HepG2 (cell line): ENCODE data around the gene GDAP1L1. TPM values are rescaled to one million over a fixed set of nuclear protein-coding genes. Genes with fewer than 3 reads are reported as not detected.

Source experiments
- EED ChIP-seq: sonication (generic); formaldehyde crosslinking; IDR thresholded peaks from 2 replicates; pipeline ENCODE4 v1.5.0; 2020; ENCODE audit warnings: mild to moderate bottlenecking, missing genetic modification reagents
- FOSL1 ChIP-seq: sonication (generic); formaldehyde crosslinking; IDR thresholded peaks from 2 replicates; pipeline ENCODE4 v1.9.0; 2021; ENCODE audit warnings: missing genetic modification reagents, borderline replicate concordance
- GMEB2 ChIP-seq: IDR thresholded peaks from 2 replicates; pipeline ENCODE4 v1.6.1; 2016; ENCODE audit warnings: missing biosample characterization, missing genetic modification reagents, low read depth
- IRF2 ChIP-seq: IDR thresholded peaks from 2 replicates; pipeline ENCODE4 v1.6.1; 2018; ENCODE audit warnings: missing genetic modification reagents, missing compliant biosample characterization
- JUNB ChIP-seq: sonication (generic); formaldehyde crosslinking; IDR thresholded peaks from 2 replicates; pipeline ENCODE4 v1.8.0; 2022; ENCODE audit warnings: missing genetic modification reagents, mild to moderate bottlenecking, borderline replicate concordance
- MATR3 ChIP-seq: sonication (generic); formaldehyde crosslinking; IDR thresholded peaks from 2 replicates; pipeline ENCODE4 v1.4.0; 2020; ENCODE audit warnings: missing genetic modification reagents
- RCOR2 ChIP-seq: IDR thresholded peaks from 2 replicates; pipeline ENCODE4 v1.6.1; 2016; ENCODE audit warnings: missing biosample characterization, missing genetic modification reagents
- RFXAP ChIP-seq: sonication (generic); formaldehyde crosslinking; IDR thresholded peaks from 2 replicates; pipeline ENCODE4 v1.4.0; 2020; ENCODE audit warnings: missing genetic modification reagents, borderline replicate concordance
- SIX1 ChIP-seq: sonication (generic); formaldehyde crosslinking; IDR thresholded peaks from 2 replicates; pipeline ENCODE4 v1.4.0; 2020; ENCODE audit warnings: missing genetic modification reagents, borderline replicate concordance
- SRSF4 ChIP-seq: fragments of 200-400 bp; formaldehyde crosslinking; IDR thresholded peaks from one replicate; pipeline ENCODE4 v1.6.1; 2018; ENCODE audit warnings: mild to moderate bottlenecking, low read depth, low read length, moderate library complexity; ENCODE audit not compliant: poor library complexity, severe bottlenecking
- TBX3 ChIP-seq: fragments of 450-650 bp; IDR thresholded peaks from 2 replicates; pipeline ENCODE4 v1.6.1; 2017; ENCODE audit warnings: antibody characterized with exemption, mild to moderate bottlenecking, inconsistent platforms, borderline replicate concordance
- ZNF207 ChIP-seq: fragments of 450-650 bp; IDR thresholded peaks from 2 replicates; pipeline ENCODE4 v1.6.1; 2016; ENCODE audit warnings: antibody characterized with exemption, borderline replicate concordance
- ZNF431 ChIP-seq: sonication (generic); formaldehyde crosslinking; IDR thresholded peaks from 2 replicates; pipeline ENCODE4 v1.9.0; 2022; ENCODE audit warnings: missing genetic modification reagents, low read depth, mild to moderate bottlenecking, borderline replicate concordance
- ZNF567 ChIP-seq: sonication (generic); formaldehyde crosslinking; IDR thresholded peaks from 2 replicates; pipeline ENCODE4 v1.8.1; 2023; ENCODE audit warnings: mild to moderate bottlenecking, missing genetic modification reagents, borderline replicate concordance
- ZNF709 ChIP-seq: sonication (generic); formaldehyde crosslinking; IDR thresholded peaks from 2 replicates; pipeline ENCODE4 v1.5.0; 2020; ENCODE audit warnings: mild to moderate bottlenecking, missing genetic modification reagents
- ZNF75D ChIP-seq: sonication (generic); formaldehyde crosslinking; IDR thresholded peaks from 2 replicates; pipeline ENCODE4 v1.8.1; 2023; ENCODE audit warnings: missing genetic modification reagents, mild to moderate bottlenecking, borderline replicate concordance
- ZSCAN25 ChIP-seq: sonication (generic); formaldehyde crosslinking; IDR thresholded peaks from 2 replicates; pipeline ENCODE4 v1.8.0; 2022; ENCODE audit warnings: mild to moderate bottlenecking, missing genetic modification reagents
- polyA plus RNA-seq, 8 experiments: library from polyadenylated mRNA; depleted of rRNA in 3 of 8; stranded (reverse) in 7 of 8; unstranded in 1 of 8; fragments of >200 nt; fragmentation: Illumina TruSeq in 4 of 8; extraction: Trizol in 4 of 8; gene quantifications; 2 replicates each; pipeline versions ENCODE4 v1.2.1 to v1.2.3, GENCODE V29; 2011 to 2016; ENCODE audit warnings: low read depth in 4 of 8, missing spikeins in 1 of 8, mixed read lengths in 1 of 8; ENCODE audit not compliant: insufficient read depth in 1 of 8
- total RNA-seq, 5 experiments: library from RNA; depleted of rRNA; stranded (reverse); fragments of >200 nt; fragmentation: Illumina TruSeq; extraction: Trizol; gene quantifications; 2 replicates each; pipeline ENCODE4 v1.2.3, GENCODE V29; 2016; ENCODE audit warnings: low read depth in 1 of 5
- TF ChIP-seq, protein P1 (sequence below): sonication (generic); formaldehyde crosslinking; IDR thresholded peaks from 2 replicates; pipeline ENCODE4 v1.4.0; 2020; ENCODE audit warnings: missing genetic modification reagents, borderline replicate concordance
- TF ChIP-seq, protein P2 (sequence below): sonication (generic); formaldehyde crosslinking; IDR thresholded peaks from 2 replicates; pipeline ENCODE4; 2020; ENCODE audit warnings: missing genetic modification reagents, mild to moderate bottlenecking, borderline replicate concordance

GDAP1L1 gene
- total and polyA plus RNA-seq, 2 of the 13 experiments (the other 11 are each of a cell fraction or from before 2014, with no cell fraction given): 0.04 TPM; not detected in 1

DNA sequence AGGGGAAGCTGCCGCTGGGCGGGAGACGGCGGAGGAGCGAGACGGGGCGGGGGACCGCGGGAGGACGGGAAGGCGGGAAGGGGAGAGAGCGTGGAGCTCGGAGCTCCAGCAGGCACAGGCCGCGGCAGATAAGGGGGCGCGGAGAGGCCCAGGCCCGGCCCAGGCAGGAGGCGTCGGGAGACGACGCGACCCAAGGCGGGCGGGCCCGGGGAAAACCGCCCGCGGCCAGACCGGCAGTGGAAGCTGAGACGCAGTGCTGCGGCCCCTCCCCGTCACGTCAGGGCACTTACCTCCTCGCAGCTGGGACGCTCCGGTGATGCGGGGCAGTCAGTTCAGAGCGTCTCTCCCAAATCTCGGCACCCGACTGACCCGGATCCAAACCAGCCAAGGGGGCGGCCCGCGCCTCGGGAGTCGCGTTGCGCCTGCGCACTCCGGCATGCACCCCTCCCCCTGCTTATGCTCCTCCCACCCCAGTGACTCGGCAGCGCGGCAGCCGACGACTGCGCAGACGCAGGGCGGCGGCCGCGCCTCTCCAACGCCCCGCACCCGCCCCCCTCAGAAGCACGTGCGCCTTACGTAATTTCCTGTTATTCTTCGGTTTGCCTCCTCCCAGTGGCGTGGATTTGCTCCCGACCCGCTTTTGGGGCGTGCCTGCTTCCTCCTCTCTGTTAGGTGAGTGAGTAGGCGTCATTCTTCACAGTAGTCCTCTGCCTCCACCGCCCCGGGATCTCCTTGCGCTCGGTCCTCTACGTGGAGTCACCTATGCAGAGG lies 36.5 kb upstream of the GDAP1L1 start, which contains the start of gene OSER1 (continued):
- TF ChIP-seq ZNF431 (CRISPR knock-in tag) (no peak; the same call in 1 of the 2 replicates), JUNB (CRISPR knock-in tag) (no peak; the same call in 1 of the 2 replicates), ZNF709 (CRISPR knock-in tag) (peak; percentile 61), ZNF75D (no peak), SIX1 (CRISPR knock-in tag) (no peak), ZNF567 (CRISPR knock-in tag) (no peak), MATR3 (CRISPR knock-in tag) (no peak), ZNF207 (no peak), IRF2 (no peak; the same call in 1 of the 2 replicates), FOSL1 (no peak), RFXAP (CRISPR knock-in tag) (peak; percentile 50; the same call in 1 of the 2 replicates), ZSCAN25 (CRISPR knock-in tag) (peak; percentile 26; the same call in 1 of the 2 replicates), GMEB2 (CRISPR knock-in tag) (peak; percentile 38; the same call in 1 of the 2 replicates), RCOR2 (0 out of 2 replicates have a peak, but pooled peaks have one; percentile 30), SRSF4 (no peak), TBX3 (no peak; the same call in 1 of the 2 replicates), EED (CRISPR knock-in tag) (peak; percentile 96)
- TF ChIP-seq, protein P1, sequence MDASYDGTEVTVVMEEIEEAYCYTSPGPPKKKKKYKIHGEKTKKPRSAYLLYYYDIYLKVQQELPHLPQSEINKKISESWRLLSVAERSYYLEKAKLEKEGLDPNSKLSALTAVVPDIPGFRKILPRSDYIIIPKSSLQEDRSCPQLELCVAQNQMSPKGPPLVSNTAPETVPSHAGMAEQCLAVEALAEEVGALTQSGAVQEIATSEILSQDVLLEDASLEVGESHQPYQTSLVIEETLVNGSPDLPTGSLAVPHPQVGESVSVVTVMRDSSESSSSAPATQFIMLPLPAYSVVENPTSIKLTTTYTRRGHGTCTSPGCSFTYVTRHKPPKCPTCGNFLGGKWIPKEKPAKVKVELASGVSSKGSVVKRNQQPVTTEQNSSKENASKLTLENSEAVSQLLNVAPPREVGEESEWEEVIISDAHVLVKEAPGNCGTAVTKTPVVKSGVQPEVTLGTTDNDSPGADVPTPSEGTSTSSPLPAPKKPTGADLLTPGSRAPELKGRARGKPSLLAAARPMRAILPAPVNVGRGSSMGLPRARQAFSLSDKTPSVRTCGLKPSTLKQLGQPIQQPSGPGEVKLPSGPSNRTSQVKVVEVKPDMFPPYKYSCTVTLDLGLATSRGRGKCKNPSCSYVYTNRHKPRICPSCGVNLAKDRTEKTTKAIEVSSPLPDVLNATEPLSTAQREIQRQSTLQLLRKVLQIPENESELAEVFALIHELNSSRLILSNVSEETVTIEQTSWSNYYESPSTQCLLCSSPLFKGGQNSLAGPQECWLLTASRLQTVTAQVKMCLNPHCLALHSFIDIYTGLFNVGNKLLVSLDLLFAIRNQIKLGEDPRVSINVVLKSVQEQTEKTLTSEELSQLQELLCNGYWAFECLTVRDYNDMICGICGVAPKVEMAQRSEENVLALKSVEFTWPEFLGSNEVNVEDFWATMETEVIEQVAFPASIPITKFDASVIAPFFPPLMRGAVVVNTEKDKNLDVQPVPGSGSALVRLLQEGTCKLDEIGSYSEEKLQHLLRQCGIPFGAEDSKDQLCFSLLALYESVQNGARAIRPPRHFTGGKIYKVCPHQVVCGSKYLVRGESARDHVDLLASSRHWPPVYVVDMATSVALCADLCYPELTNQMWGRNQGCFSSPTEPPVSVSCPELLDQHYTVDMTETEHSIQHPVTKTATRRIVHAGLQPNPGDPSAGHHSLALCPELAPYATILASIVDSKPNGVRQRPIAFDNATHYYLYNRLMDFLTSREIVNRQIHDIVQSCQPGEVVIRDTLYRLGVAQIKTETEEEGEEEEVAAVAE: no peak; the same call in 1 of the 2 replicates
- TF ChIP-seq, protein P2, sequence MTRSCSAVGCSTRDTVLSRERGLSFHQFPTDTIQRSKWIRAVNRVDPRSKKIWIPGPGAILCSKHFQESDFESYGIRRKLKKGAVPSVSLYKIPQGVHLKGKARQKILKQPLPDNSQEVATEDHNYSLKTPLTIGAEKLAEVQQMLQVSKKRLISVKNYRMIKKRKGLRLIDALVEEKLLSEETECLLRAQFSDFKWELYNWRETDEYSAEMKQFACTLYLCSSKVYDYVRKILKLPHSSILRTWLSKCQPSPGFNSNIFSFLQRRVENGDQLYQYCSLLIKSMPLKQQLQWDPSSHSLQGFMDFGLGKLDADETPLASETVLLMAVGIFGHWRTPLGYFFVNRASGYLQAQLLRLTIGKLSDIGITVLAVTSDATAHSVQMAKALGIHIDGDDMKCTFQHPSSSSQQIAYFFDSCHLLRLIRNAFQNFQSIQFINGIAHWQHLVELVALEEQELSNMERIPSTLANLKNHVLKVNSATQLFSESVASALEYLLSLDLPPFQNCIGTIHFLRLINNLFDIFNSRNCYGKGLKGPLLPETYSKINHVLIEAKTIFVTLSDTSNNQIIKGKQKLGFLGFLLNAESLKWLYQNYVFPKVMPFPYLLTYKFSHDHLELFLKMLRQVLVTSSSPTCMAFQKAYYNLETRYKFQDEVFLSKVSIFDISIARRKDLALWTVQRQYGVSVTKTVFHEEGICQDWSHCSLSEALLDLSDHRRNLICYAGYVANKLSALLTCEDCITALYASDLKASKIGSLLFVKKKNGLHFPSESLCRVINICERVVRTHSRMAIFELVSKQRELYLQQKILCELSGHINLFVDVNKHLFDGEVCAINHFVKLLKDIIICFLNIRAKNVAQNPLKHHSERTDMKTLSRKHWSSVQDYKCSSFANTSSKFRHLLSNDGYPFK (CRISPR knock-in tag): peak; percentile 85; the same call in 1 of the 2 replicates
